Measurements from ENCODE around the gene BAG3.

- TF ChIP-seq CTCF (conservative IDR thresholded peaks at IDR 0.05; ENCODE audit: low read depth, low read length) (no peak), EZH2 (IDR thresholded peaks at IDR 0.05; ENCODE audit: borderline replicate concordance, low read depth, low read length, poor library complexity, severe bottlenecking) (no peak)
These were observed 557 bp downstream of the BAG3 start for GRCh38 chr10:119651514-119652360.
